Left ventricle myocardium superior (tissue), 1 donor: ENCODE results near the gene TMEM213. TPM values are rescaled to one million over a fixed set of nuclear protein-coding genes. Genes with fewer than 3 reads are reported as not detected.

ENCODE experiments used
- total RNA-seq: library from RNA; stranded (reverse); fragmentation: NEBNext Ultra II Directional; extraction: Animal tissue kit (Norgen Biotek cat#: 25700); gene quantifications from one replicate; pipeline ENCODE4 v1.2.1, GENCODE V29; 2021
- donor health status: DM: no; HTN: yes; CAD: no; lungs with severe emphysema.

TMEM213 gene
- total RNA-seq, 1 donor from 2014 or later, result not detected

Other genes starting within 250 kb of the TMEM213 start
- not detected for gene SVOPL, start 96.6 kb upstream of the TMEM213 start, total RNA-seq
- gene ATP6V0A4, start 202 bp downstream of the TMEM213 start, total RNA-seq, result not detected
- gene KIAA1549, start 183.4 kb downstream of the TMEM213 start, total RNA-seq, result 2.5 TPM
- 3.1 TPM for gene ZC3HAV1L, start 238.0 kb downstream of the TMEM213 start, total RNA-seq